AG08396 (cell line): ENCODE data around the gene DCUN1D2.
A peak's percentile ranks its signal among the peaks of the same experiment; 100 is the strongest.
"Not testable (repeated sequence)": the region's sequence is repeated elsewhere in the genome, so short reads cannot be mapped to it uniquely, and the experiment has no call there.

Experiments
- DNase-seq: peaks from one replicate; pipeline ENCODE4 v3.0.0; 2012; ENCODE audit warnings: low spot score, mixed read lengths

Gene DCUN1D2

DNA sequence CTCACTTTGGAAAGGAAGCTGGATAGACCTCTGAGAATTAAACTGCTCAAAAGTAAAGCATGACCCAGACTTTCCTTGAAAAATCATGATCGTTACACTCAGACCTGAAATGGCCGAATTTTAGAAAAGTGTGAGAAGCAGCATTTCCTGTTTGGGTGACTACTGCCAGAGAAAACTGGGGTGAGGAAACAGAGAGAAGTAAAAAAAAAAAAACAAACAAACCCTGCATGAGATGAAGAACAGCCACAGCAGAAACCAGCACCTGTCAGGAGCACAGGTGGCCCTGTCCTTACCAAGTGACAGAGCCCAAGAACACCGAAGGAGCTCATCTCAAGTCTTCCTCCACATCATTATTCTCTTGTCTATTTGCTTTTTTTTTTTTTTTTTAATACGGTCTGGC lies 25.2 kb downstream of the DCUN1D2 start:
- DNase-seq = no peak

DNA sequence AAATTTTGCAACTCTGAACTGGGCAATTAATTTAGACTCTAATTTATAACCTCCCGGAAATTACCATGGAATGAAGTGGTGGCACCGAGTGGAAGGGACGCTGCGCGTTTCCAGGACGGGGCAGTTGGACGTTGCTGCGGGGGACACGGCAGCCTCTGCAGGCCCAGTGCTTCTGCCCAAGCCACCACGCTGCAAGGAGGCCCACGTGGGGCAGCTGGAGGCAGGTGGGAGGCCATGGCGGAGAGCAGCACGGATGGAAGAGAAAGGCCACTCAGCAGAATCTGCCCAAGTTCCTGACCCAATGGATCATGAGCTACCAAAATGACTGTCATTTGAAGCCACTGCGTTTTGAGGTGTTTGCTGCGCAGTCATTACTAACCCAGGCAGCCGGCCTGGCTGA lies 26.0 kb downstream of the DCUN1D2 start:
- no peak for DNase-seq

DNA sequence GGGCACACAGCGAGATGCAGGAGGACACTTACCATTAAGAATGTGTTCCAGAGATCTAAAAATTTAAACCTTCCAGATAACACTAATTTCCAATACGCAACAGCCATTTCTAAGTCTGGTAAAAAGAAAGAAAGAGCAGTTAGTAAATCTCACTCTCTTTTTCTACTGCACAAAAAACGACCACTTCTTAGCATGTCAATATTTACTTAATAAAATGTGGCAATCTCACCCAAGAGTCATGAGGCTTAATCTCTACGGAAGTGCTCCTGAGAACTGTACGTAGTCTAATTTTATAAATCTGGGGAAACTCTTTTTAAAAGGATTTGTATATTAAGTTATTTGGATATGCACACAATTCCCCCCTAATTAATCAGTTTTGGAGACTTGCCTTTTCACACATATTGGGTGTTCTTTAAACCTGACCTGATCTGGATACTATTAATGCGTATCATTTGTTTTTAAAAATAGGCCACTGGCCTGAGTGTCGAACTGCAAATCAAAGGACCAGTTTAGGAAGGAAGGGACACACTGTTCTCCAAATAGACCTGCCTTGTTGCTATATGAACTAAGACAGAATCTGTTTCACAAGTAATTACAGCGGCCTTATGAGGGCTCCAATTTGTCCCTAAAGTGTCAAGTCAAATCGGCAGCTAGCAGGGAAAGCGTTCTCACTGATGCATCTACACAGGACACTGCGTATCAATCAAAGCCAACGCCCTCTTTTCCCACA lies 29.3 kb downstream of the DCUN1D2 start:
- no peak for DNase-seq

DNA sequence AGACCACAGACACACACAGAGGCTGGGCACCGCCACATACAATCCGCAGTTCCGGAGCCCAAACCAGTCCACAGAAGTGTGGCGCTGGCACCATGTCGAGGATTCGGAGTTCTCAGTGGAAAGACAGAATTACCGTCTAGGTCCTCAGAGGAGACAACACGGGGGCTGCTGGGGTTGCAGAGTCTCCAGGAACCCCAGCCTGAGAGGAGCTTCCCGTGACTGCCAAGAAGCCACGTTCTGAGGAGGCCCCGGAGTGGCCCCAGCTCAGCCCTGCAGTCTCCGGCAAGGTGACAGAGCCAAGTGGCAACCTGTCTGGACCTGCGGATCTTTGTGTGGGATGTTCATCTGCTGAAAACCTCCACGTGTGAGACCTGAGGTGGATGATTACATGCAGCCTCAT lies 29.9 kb downstream of the DCUN1D2 start:
- DNase-seq = no peak

DNA sequence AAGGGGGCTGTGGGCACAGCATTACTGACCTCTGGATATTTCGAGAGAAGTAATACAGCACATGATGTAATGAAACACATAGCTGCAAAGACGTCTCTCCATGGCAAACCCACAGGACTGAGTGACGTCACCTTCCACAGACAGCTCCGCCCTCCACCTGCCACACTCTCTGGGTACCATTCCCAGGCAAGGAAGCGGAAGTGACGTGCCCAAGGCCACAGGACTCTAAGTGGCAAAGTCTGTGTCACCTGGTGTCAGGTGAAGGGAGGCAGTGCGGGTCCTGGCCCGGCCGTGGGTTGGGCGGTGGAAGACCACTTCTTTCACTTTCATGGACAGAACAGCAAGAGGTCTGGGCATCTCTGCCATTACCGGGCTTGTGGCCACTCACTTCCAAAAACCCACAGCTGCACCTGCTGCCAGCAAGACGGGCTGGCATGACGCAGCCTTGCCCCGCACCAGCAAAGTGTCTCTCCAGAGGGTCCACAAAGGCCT lies 30.4 kb downstream of the DCUN1D2 start:
- DNase-seq = no peak

DNA sequence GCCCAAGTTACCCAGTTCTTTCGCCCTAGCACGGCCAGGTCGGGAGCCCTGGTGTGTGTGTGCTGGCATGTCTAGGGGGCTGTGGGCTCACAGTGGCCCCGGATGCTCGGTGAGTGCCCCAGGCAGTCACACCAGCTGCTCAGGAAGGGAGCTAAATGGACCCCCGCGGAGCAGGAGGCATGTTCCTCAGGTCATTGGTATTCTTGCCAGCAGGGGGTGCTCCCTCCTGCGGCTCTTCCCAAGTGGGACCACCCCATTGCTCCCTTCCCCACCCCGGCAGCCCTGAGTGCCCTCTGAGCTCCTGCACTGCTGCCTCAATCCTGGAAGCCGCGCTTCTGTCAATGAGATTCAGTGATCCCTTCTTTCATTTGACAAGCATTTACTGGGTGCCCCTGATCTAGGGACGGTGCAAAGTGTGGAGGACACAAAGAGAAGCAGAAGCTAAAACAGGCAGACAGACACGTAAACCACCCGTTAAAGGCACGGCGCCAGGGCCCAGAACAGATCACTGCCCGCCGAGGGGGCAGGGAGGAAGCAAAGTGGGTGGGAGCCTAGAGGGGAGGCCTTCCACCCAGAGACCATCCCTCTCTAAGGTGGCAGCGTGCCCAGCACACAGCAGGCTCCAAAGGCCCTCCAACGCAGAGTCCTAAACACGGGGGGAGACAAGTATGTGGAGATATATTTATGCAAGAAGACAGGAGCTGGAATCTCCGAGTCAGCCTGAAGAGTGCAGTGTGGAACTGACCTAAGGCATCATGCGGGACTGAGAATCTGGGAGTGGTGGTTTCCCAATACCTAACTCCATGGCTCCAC lies 32.1 kb downstream of the DCUN1D2 start:
- peak; percentile 56 for DNase-seq

DNA sequence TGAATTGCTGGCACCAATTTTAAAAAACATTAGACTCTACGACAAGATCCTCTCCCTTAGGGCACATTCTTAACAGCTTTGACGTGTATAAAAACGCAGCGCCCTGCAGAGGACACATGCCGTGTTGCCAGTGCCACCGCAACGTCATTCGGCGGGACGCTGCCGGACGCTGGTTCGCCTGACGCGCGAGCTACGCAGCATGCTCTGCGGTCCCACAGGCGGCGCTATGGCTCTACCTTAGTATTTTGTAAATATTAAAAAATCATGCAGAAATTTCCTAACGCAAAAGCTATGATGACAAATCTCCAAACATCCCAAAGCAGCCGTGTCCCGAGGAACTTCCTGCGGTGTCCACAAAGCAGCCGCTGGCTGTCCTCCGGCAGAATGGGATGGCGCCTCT lies 33.0 kb downstream of the DCUN1D2 start:
- no peak for DNase-seq

DNA sequence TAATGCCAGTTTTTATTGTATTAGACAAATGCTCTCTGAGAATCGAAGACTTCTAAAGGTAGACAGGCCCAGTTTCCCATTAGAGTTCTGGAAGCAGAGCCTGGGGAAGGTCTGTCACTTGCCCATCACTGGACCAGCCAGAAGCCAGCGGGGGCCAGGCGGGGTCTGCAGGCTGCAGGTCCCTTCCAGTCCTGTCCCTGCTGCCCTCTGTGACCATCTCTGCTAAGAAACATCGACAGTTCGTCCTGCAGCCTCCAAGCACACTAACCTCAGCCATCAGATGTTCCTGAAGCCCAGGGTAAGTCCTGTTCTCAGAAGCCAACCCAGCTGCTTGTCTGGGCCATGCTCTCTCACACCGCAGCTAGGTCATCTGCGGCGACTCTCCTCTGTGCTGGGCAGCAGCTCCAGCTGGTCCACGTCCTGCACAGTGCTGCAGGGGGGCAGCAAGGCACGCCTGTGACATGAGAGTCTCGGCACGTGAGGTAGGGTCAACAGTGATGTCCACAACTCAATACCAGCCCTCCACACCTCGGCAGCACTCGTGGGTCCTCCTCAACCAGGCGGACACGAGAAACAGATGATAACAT lies 34.3 kb downstream of the DCUN1D2 start:
- no peak for DNase-seq

DNA sequence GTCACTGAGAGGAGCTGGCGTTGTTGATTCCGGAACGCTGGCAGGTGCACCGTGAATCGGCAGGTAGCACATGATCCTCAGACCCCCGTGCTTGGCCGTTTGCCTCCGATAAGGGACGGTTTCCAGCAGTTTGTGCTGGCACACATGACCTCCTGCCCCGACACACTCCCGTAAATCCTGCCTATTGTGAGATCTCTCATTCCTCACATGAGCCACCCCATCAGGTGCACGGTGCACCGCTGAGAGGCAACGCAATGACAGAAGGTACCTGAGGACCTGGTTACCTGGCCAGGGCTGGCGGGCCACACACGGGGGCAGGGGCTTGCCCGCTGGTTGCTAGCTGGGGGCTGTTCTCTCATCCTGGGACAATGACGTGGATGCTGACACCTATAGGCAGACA lies 35.1 kb downstream of the DCUN1D2 start:
- DNase-seq = no peak

DNA sequence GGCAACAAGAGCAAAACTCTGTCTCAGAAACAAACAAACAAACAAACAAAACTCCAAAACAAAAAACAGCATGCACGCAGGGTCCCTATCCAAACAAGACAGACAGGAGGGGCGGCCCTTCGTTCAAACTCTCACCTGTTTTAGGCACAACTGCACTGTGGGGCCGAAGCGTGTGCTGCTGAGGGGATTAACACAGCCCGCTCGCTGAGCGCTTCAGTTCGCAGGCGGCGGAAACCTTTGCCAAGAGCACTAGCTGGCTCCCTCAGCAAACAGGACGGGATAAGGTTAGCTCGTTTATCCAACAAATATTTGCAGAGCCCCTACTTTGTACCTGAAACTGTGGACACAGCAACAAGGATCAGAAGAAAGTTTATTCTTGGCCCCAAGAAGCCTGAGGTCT lies 35.6 kb downstream of the DCUN1D2 start:
- DNase-seq = no peak

DNA sequence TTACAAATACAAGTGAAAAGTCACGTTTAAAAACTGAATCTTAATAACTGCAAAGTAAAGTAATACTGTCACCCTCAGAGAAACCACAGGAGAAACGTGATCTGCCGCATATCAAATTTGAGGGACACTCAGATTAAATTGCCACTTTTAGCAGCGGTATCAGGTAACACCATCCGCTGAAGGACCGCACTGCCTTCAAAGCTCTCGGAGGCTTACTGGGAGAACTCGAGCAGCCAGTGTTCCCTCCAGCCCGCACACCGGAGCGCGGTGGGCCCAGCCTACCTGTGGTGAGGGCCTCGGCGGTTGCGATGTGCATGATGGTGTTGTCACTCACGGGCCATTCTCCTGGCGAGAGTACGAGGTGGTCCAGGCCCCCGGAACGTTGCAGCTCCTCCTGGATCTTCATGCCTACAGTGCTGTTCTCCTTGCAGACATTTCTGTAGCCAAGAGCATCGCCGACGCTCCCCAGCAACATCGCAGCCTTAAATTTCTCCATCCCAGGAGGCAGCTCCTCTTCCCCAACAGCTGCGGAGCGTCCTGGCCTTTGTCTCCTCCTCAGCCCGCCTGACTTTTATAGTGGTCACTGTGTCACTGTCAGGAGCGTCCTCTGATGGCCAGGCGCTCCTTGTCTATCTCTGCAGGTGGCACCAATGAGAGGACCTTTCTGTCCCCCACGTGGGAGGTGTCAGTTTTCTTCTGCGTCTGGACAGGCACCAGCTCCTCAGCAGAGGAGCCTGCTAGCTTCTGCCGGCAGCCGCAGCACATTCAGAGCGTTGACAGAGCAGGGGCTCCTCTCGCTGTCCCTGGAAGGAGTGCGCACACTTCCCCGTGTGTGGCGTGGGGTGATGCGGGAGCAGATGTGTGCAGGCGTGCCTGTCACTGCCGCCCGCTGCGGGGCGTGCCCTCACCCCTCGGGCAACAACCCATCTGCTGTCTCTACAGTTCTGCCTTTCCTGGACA lies 37.3 kb downstream of the DCUN1D2 start, which contains the start of gene ADPRHL1:
Gene ADPRHL1 (minus strand): TSS at position 547 of the 960 bp plus-strand sequence. CDS start 51 bp downstream, at position 496.
- DNase-seq = no peak

DNA sequence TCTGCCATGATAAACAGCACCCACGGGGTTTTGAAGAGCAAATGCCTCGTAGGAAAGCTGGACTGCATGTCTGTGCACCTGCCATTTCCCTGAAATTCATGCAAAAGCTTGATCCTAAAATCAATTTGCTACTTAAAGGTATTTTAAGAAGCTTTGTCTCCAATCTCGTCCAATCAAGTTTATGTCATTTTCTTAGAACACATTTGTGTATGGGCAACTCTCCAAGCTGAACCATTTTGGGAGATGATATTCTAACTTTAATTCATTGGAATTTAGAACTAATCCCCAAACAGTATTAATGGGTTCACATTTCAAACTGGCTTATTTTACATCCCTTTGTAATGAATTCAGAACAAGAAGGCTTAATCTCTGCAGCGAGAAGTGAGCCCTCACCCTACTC lies 38.0 kb downstream of the DCUN1D2 start:
- DNase-seq = no peak

DNA sequence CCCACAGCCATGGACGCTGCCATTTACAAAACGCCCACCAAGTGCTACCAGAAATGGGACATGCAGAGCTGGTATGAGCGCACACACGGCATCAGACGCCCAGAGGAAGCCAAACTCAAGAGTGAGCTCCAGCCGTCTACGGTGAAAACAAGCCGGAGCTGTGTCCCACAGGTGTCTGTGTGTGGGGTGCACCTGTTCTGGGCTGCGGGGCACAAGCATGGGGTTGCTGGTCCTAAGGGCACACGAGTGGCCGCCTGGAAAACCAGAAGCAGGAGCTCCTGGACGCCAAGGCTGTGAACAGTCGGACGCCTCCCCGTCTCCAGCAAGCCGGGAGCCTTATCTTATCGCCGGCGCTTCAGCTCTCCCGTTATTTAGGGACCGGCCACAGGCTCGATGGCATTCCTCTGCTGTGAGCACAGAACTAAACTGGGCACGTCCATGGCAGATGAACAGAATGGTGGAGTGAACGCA lies 38.5 kb downstream of the DCUN1D2 start:
- no peak for DNase-seq

DNA sequence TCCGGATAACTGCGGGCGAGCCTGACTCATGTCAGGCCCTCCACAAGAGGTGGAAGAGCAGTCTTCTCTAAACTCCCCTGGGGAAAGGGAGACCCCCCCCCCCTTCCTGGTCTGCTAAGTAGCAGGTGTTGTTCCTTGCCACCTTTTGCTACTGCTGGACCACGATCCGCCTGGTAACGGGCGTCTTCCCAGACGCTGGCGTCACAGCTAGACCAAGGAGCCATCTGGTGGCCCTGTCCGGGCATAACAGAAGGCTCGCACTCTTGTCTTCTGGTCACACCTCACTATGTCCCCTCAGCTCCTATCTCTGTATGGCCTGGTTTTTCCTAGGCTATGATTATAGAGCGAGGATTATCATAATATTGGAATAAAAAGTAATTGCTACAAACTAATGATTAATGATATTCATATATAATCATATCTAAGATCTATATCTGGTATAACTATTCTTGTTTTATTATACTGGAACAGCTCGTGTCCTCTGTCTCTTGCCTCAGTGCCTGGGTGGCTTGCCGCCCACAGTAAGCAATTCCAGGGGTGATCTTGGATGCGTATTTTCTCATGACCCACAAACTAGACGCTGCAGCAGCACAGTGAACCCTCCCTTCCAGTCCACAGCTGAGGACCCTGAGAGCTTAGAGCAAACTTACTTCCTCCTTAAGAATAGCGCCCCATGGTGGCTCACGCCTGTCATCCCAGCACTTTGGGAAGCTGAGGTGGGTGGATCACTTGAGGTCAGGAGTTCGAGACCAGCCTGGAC lies 39.5 kb downstream of the DCUN1D2 start:
- DNase-seq = not testable (repeated sequence)

DNA sequence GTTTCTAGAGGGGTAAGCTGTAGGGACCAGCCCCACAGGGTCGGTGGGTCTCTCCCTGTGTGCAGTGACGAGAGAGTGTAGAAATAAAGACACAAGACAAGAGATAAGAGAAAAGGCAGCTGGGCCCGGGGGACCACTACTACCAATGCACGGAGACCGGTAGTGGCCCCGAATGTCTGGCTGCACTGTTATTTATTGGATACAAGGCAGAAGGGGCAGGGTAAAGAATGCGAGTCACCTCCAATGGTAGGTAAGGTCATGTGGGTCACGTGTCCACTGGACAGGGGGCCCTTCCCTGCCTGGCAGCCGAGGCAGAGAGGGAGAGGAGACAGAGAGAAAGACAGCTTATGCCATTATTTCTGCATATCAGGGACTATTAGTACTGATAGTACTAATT lies 40.2 kb downstream of the DCUN1D2 start:
- not testable (repeated sequence) for DNase-seq

DNA sequence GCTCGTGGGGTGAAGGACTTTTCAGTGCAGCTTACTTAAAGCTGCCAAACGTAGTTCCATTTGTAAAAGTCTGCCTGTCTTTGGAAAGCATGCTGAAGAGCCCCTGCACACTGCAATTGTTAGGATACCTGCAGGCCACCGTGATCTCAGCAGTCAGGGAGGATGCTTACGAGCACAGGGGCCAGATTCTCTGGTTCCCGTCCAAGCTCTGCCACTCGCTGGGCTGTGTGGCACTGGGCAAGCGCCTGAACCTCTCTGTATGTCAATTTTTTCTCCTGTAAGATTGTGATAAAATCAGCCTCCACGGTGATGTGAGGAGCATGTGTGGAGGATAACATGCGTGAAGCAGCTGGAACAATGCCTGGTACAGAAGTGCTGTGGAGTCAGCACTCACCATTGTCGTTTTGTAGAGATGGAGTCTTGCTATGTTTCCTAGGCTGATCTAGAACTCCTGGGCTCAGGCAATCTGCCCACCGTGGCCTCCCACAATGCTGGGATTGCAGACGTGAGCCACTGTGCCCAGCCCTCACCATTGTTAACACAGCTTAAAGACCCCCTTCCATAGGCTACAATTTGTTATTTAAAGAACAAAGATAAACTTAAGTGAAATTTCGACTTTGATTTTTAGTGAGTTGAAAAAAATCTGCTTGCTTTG lies 40.7 kb downstream of the DCUN1D2 start:
- no peak for DNase-seq

DNA sequence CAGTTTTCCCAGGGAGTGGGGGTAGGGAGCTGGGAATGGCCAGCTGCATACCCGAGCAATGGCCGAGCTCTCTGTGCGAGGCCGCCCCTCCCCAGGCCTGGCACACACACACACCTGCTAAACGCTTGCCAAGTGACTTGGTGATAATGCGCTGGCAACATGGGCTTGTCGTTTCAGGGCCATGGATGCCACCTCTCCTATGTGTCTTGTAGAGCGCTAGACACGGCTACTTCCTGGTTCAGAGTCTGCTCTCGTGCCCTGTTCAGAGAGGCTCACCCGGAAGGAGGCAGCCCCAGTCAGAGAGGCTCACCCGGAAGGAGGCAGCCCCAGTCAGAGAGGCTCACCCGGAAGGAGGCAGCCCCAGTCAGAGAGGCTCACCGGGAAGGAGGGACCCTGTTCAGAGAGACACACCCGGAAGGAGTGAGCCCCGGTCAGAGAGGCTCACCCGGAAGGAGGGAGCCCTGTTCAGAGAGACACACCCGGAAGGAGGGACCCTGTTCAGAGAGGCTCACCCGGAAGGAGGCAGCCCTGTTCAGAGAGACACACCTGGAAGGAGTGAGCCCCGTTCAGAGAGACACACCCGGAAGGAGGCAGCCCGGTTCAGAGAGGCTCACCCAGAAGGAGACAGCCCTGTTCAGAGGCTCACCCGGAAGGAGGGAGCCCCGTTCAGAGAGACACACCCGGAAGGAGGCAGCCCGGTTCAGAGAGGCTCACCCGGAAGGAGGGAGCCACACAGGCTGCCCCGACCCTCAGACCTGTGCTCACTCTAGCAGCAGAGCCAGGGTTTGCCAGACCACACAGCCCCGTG lies 41.4 kb downstream of the DCUN1D2 start:
- no peak for DNase-seq

DNA sequence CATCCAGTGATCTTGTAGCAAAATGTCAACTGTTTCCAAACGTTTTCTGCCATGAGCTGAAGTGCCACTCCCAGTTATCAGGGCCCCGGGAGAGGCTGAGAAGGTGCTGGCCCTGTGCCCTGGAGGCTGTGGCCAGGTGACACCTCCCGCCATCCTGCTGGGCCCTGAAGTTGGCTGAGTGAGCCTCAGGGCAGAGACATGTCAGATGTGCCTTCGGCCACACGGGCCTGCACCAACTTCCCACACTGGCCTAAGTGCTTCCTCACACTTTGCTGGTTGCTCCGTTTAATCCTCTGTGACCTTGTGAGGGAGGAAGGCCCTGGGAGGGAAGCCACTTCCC lies 42.0 kb downstream of the DCUN1D2 start:
- DNase-seq = no peak

DNA sequence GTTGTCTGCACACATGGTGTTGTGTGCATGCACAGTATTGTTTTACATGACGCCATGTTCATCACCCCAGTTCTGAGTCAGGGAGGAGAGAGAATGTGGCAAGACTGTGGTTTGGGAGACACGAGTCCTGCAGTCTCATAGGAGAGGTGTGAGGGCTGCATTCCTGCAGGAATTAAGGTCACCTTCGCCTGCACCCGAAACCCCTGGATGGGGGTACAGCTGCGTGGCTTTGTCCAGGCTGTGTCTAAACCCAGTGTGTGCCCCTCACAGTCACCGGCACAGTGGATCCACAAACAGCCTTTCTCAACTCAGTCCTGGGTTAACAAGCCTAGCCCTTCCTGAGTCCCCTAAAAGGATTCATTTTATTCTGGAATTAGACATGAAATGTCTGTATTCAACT lies 42.9 kb downstream of the DCUN1D2 start:
- no peak for DNase-seq

DNA sequence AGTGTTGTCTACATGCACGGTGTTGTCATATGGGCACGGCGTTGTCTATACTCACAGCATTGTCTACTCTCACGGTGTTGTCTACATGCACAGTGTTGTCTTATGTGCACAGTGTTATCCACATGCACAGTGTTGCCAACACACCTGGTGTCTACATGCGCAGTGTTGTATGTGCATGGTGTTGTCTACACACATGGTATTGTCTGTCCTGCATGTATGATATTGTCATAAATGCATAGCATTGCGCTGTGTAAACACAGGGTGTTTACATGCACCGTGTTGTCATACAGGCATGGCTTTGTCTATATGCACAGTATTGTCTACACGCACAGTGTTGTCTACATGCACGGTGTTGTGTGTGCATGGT lies 44.0 kb downstream of the DCUN1D2 start:
- DNase-seq = no peak
